Measurements from ENCODE around the gene PRDM2. TPM values are rescaled to one million over a fixed set of nuclear protein-coding genes. Genes with fewer than 3 reads are reported as not detected.

The PRDM2 gene
- total RNA-seq, 2 experiments from 2014 or later: 136 to 140 TPM

GRCh38 chr1:13792419-13792818, 92.4 kb downstream of the PRDM2 start:
- Histone ChIP-seq H3K4me3 (ENCODE audit: low read length) (no peak overlapping the region), H3K27ac (ENCODE audit: low read depth in 1 of 2, low read length in 2 of 2) (no peak overlapping the region), H3K9me3 (ENCODE audit: control insufficient read depth in 1 of 2, insufficient read depth in 1 of 2, low read length in 2 of 2) (no peaks in the 10 kb centered on the region), H3K27me3 (ENCODE audit: control insufficient read depth in 1 of 2, insufficient read depth in 2 of 2, low read length in 2 of 2) (no peaks in the 10 kb centered on the region), H3K36me3 (ENCODE audit: insufficient read depth, low read length) (peaks cover 57% of the 10 kb centered on the region), H3K4me1 (ENCODE audit: insufficient read depth, low read length) (peaks cover 14% of the 10 kb centered on the region)
- Mint-ChIP-seq H3K36me3 (ENCODE audit: low read depth) (peaks cover 86% of the 10 kb centered on the region), H3K4me1 (ENCODE audit: low read depth) (peaks cover 83% of the 10 kb centered on the region), H3K27ac (no peak overlapping the region), H3K27me3 (no peaks in the 10 kb centered on the region), H3K9me3 (no peaks in the 10 kb centered on the region), H3K4me3 (no peak overlapping the region)
- intact Hi-C loops (cut with DNase I, micrococcal nuclease): no loop called here
- CTCF ChIA-PET: interaction anchor here (1.1 to 1.6 kb wide), 2 partner anchors 35 to 67 kb away, joined by 3 to 5 read pairs; no protein-coding TSS in a partner anchor
- POLR2A ChIA-PET: interaction anchor here (1.0 to 1.7 kb wide), 3 partner anchors 10 to 43 kb away, joined by 3 to 6 read pairs (median 5); no protein-coding TSS in a partner anchor
- ATAC-seq (ENCODE audit: poor library complexity) (no peak), DNase-seq (no peak)
- no peak for TF ChIP-seq CTCF (IDR thresholded peaks at IDR 0.05)

- peak overlapping the region; percentile 27 for H3K27ac Mint-ChIP-seq
- H3K36me3 ChIP-seq (ENCODE audit: insufficient read depth, low read length): peaks cover 50% of the 10 kb centered on the region
- peaks cover 84% of the 10 kb centered on the region for H3K4me1 Mint-ChIP-seq (ENCODE audit: low read depth)
- peaks cover 86% of the 10 kb centered on the region for H3K36me3 Mint-ChIP-seq (ENCODE audit: low read depth)
- no peak overlapping the region for H3K27ac ChIP-seq (ENCODE audit: low read depth in 1 of 2, low read length in 2 of 2)
- TF ChIP-seq CTCF (IDR thresholded peaks at IDR 0.05): no peak
- no peaks in the 10 kb centered on the region for H3K27me3 ChIP-seq (ENCODE audit: control insufficient read depth in 1 of 2, insufficient read depth in 2 of 2, low read length in 2 of 2)
- H3K4me3 ChIP-seq (ENCODE audit: low read length): no peak overlapping the region
- no peak overlapping the region for H3K4me3 Mint-ChIP-seq
- peaks cover 14% of the 10 kb centered on the region for H3K4me1 ChIP-seq (ENCODE audit: insufficient read depth, low read length)
- CTCF ChIA-PET: interaction anchor here (1.1 to 1.6 kb wide), 2 partner anchors 36 to 68 kb away, joined by 3 to 5 read pairs; no protein-coding TSS in a partner anchor
- POLR2A ChIA-PET: interaction anchor here (1.4 to 2.8 kb wide), 3 partner anchors 10 to 44 kb away, joined by 5 to 11 read pairs (median 6); no protein-coding TSS in a partner anchor
- H3K27me3 Mint-ChIP-seq: no peaks in the 10 kb centered on the region
- intact Hi-C loops (cut with DNase I, micrococcal nuclease): no loop called here
- H3K9me3 ChIP-seq (ENCODE audit: control insufficient read depth in 1 of 2, insufficient read depth in 1 of 2, low read length in 2 of 2): no peaks in the 10 kb centered on the region
- ATAC-seq (ENCODE audit: poor library complexity) (no peak), DNase-seq (no peak)
- H3K9me3 Mint-ChIP-seq: no peaks in the 10 kb centered on the region
These were observed 93.2 kb downstream of the PRDM2 start for GRCh38 chr1:13793088-13793730.

- CTCF ChIA-PET: interaction anchor here (0.9 to 1.2 kb wide), 2 partner anchors 12 to 69 kb away, joined by 3 read pairs; no protein-coding TSS in a partner anchor
- intact Hi-C loops (cut with DNase I, micrococcal nuclease): no loop called here
- H3K4me3 Mint-ChIP-seq: no peak overlapping the region
These were observed 94.5 kb downstream of the PRDM2 start for GRCh38 chr1:13794231-13795187.

More at GRCh38 chr1:13794231-13795187, 94.5 kb downstream of the PRDM2 start:
- Histone ChIP-seq H3K9me3 (ENCODE audit: control insufficient read depth in 1 of 2, insufficient read depth in 1 of 2, low read length in 2 of 2) (no peaks in the 10 kb centered on the region), H3K36me3 (ENCODE audit: insufficient read depth, low read length) (peaks cover 37% of the 10 kb centered on the region), H3K27ac (ENCODE audit: low read depth in 1 of 2, low read length in 2 of 2) (no peak overlapping the region), H3K4me1 (ENCODE audit: insufficient read depth, low read length) (peaks cover 14% of the 10 kb centered on the region), H3K4me3 (ENCODE audit: low read length) (no peak overlapping the region), H3K27me3 (ENCODE audit: control insufficient read depth in 1 of 2, insufficient read depth in 2 of 2, low read length in 2 of 2) (no peaks in the 10 kb centered on the region)
- Mint-ChIP-seq H3K9me3 (no peaks in the 10 kb centered on the region), H3K36me3 (ENCODE audit: low read depth) (peaks cover 79% of the 10 kb centered on the region), H3K27ac (peak overlapping the region; percentile 27), H3K27me3 (no peaks in the 10 kb centered on the region), H3K4me1 (ENCODE audit: low read depth) (peaks cover 79% of the 10 kb centered on the region)
- ATAC-seq (ENCODE audit: poor library complexity) (no peak), DNase-seq (no peak)
- no peak for TF ChIP-seq CTCF (IDR thresholded peaks at IDR 0.05)
- POLR2A ChIA-PET: interaction anchor here (2.8 kb wide), 1 partner anchor 45 kb away, joined by 11 read pairs; no protein-coding TSS in a partner anchor
